Middle frontal gyrus (tissue), 1 donor: Measurements from ENCODE around the gene RALGAPB.
"Not testable (repeated sequence)": the region's sequence is repeated elsewhere in the genome, so short reads cannot be mapped to it uniquely, and the experiment has no call there.

Source experiments
- DNase-seq: peaks from one replicate; pipeline ENCODE4 v3.0.0-alpha.2; 2015; ENCODE audit warnings: low spot score; ENCODE audit errors: extremely low spot score

RALGAPB gene

DNA sequence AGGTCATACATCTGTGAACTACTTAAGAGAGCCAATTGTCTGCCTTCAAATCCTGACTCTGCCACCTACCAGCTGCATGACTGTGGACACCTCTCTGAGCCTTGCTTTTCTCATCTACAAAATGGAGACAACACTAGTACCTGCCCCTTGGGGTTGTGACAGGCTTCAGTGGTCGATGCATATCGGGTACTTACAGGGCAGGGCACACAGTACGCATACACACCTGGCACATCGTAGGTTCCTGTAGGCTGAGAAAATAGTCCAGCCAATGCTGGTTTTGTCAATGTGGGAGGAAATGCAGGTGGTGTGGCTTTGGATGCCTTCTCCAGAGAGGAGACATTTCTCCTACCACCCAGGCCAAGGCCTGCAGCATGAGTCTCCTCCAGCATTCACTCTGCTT lies 110.7 kb downstream of the RALGAPB start:
- DNase-seq: no peak

DNA sequence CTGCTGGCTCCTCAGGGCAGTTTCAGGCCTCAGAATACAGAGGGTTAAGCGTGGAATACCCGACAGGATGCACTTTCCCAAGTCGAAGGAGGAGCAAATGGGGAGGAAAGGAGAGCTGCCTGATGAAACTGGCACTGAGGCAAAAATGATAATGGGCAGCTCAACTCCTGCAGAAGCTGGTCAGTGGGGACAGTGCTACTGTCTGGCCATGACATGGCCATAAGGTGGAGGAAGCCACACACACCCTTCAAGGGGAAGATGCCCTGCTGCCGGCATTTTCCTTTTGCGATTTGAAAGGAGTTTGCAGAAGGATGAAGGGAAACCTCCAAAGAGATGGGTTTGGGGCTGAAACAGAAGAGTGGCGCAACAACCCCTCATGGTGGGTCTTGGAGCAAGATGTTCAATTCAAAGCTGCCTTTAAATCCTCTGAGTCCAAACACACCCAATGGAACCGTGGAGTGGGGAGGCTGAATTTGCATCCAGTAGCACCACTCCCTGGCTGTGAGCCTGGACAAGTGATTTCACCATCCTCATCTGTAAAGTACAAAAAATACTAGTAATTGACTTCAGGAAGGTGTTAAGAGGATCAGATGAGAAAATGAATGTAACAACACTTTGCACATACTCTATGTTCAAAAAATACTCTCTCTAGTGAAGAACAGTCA lies 111.6 kb downstream of the RALGAPB start:
- DNase-seq: no peak

DNA sequence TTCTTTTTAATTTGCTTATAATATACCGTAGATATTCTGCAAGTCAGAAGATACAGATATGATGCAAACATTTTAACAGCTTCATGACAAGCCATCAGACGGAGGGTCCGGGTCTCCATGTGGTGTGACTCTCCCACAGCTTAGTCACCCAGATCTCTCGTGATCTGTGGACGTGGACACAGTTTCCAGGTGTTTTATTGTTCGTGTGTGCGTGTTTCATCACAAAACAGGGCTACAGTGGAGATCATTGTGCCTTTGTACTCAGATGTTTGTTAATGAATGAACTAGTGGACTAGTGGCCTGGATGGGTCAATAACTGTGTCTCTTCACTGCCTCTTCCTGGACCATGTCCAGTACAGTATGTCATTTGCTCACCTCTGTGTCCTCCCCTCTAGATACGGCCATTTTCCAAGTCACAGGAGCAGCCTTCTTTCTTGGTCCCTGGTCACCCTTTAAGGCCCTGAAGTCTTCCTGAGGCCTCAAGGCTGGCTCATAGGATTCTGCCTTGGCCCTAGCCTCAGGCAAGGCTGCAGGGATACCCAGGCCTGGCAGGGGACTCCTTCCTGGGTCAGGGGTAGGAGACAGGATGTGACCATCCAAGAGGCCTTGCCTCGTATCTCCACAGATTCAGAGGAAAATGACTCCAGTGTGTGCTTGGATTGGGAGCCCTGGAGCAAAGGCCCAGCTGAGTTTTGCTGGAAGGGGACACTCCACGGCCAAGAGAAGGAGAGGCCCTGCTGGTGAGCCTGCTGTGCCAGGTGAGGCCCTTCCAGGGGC lies 112.9 kb downstream of the RALGAPB start:
- no peak for DNase-seq

DNA sequence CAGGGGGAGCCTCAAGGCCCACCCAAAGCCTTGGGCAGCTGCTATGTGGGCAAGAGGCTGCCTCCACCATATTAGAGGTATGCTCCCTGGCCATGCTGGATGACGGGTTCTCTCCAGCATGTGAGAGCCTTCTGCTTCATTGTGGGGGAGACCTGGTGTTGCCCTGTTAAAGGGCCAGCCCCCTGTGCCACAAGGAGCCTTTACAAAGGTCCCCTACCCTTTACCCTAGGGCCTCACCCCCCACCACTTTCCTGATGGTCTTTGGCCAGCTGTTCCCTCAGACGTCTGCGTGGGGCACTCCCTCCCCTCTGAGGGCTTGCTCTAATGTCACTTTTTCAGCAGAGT lies 113.5 kb downstream of the RALGAPB start:
- DNase-seq: no peak

DNA sequence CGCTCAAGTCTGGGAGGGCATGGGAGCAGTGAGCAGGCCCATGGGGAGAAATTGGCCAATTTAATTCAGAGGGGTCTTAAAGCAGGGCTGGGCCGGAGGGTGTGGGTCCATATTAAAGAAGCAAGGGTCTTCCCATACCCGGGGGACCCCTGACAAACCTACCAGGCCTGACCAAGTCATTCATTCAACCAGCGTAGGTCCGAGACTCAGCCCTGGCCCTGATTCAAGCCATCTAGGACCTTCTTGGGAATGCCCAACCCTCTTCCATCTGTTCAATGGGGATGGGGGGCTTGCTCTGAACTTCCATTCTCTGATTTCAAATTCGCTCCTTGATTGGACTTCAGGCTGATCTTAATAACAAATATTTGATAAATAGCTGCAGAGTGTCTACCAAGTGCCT lies 115.7 kb downstream of the RALGAPB start:
- no peak for DNase-seq

DNA sequence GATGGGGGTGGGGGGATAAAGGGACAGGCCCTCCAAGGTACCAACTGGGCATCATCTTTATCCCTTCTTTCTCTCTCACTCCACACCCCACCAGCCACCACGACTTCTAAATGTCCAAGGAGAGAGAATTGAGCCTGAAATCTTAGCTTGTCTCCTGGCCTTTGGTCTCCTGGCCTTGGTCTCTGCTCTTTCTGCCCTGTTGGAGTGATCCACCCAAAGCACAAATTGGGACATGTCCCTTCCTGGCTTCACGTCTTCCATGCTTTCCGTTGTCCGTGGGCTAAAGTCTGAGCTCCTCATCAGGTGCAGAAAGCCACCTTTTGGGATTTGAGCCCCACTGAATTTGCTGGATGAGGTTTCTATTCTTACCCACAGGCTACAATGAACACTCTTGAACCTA lies 116.7 kb downstream of the RALGAPB start:
- DNase-seq: no peak

DNA sequence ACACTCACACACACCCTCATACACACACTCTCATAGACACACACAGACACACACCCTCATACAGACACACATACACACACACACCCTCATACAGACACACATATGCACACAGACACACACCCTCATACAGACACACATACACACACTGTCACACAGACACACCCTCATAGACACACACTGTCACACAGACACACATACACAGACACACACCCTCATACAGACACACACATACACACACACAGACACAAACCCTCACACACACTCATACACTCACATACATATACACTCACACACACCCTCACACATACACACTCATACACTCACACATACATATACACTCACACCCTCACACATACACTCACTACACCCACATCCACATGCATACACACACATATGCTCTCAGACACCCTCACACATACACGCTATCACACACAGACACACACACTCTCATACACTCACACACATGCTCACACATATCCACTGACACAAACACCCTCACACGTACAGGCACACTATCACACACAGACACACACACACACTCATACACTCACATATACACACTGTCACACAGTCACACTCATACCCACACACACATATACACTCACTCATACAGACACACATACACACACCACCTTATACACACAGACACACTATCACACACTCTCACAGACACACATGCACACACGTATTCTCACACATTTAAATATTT lies 117.5 kb downstream of the RALGAPB start:
- DNase-seq: no peak

DNA sequence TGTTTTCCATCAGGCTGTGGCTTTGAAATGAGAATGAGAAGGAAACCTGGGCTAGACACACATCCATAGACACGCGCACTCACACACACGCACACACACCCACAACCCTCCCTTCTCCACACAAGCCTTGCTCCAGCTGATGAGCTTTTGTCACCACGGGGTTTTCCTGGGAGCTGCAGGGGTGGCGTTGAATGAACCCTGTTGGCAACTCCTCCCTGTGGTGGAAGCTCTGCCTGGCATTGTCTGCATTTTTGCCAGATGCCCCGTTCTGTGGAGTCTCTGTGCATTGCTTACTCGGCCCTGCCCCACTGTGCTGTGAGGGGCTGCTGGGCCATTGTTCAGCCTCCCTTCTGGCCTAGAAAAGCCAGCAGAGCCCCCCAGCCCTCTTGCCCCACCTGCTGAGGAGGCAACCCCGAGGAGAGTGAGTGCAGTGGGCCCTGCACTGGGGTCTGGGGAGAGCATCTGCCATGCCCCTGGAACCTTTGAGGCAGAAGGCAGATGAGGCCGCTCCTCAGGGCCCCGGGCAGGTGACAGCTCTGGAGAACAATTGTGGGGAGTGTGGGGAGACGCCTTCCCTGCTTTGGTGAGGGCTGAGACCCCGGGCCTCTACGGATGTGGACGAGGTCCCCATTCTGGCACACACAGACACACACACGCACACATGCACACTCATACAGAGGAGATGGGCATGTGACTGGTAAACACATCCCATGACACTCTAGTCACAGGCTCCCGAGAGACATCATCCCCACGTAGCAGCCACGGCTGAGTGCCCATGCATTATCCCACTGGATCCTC lies 118.2 kb downstream of the RALGAPB start:
- DNase-seq: no peak

DNA sequence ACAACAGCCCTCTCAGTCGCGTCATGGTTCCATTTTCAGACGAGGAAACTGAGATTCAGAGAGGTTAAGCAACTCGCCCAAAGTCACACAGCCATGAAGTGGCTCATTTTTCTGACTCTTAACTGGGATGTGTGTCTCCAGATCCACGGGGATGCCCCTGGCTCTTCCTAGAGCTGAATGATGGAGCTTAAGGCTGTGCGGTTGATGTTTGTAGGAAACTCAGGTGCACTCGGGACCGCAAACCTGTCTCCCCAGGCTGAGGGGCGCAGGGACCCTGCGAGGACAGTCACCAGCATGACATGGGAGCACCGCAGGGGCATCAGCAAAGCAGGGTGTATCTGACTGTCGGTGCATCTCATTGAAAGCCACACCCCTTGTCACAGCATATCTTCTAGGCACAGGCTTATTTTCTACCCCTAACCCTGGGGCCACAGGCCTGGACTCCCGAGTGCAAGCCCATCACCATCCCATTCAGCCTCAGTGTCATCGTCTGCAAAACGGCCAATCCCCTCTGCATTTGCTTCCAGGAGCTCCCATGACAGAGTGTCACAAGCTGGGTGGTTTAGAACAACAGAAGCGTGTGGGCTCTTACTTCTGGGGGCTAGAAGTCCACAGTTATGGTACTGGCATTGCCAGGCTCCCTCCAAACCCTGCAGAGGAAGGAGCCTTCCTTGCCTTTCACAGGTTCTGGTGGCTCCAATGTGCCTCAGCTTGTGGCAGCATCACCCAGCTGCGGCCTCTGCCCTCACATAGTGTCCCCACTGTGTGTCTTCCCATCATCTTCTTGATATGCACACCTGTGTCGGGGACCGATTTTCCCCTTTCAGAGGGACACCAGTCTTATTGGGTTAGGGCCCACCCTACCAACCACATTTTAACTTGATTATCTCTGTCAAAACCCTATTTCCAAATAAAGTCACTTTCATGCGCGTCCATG lies 119.1 kb downstream of the RALGAPB start:
- no peak for DNase-seq

DNA sequence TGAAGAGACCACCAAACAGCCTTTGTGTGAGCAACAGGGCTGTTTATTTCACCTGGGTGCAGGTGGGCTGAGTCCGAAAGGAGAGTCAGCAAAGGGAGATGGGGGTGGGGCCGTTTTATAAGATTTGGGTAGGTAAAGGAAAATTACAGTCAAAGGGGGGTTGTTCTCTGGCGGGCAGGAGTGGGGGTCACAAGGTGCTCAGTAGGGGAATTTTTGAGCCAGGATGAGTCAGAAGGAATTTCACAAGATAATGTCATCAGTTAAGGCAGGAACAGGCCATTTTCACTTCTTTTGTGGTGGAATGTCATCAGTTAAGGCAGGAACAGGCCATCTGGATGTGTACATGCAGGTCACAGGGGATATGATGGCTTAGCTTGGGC lies 119.8 kb downstream of the RALGAPB start:
- not testable (repeated sequence) for DNase-seq

DNA sequence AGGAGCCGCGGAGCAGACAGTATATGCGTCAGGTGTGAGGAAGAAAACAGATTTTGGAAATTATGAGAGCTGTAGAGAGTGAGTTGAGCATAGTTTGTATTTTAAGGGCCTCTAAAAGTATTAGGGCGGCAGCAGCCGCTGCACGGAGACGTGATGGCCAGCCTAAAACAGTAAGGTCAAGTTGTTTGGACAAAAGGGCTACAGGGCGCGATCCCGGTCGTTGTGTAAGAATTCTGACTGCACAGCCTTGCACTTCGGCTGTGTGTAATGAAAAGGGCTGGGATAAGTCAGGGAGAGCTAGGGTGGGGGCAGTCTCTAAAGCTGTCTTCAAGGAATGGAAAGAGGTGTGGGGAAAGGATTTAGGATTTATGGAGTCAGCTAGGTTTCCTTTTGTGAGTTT lies 121.6 kb downstream of the RALGAPB start:
- DNase-seq: not testable (repeated sequence)

DNA sequence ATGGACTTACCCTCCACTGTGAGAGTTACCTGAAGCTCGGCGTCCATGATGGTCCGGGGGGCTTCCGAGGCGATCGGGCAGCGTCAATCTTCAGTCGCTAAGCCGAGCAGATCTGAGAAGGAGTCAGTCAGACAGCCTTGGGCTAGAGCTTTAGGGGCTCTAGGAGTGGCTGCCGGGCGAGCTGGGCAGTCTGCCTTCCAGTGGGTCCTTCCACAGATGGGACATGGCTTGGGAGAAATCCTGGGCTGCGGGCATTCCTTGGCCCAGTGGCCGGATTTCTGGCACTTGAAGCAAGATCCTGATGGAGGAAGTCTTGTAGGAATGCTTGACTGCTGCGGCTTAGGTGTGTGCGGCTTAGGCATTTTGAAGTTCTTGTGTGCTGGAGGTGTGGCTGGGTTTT lies 123.2 kb downstream of the RALGAPB start:
- DNase-seq: not testable (repeated sequence)

DNA sequence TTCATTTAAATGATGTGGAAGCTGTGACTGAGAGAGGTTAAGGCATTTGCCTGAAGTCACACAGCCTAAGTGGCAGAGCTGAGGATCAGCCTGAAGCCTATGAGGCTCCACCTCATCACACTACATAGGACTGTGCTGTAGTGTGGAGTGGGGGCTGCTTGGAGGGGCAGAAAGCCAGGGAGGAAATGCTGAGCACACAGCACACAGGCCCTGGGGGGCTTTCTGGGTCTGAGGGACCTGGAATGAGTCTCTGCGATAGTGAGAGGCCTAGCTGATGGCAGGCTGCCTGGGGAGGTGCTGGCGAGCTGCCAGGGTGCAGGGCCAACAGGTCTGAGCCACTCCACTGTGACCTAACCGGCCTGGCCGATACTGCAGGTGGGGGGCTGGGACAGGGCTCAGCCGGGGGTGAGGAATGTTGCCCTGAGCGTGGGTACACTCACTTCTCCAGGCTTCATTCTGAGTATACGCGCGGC lies 126.8 kb downstream of the RALGAPB start:
- DNase-seq: no peak

DNA sequence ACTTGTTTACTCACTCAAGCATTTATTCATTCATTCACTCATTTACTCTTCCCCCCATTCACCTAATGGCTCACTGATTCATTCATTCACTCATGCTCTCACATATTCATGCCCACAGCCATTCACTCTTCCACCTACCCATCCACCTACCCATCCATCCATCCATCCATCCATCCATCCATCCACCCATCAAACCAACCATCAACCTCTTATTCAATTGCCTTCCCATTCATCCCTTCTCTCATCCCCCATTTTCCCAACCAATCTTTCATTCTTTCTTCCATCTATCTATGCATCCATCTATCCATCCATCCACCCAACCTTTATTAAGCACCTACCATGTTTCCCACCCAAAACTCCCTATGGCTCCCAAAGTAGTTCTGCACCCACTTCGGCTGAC lies 127.4 kb downstream of the RALGAPB start:
- no peak for DNase-seq

DNA sequence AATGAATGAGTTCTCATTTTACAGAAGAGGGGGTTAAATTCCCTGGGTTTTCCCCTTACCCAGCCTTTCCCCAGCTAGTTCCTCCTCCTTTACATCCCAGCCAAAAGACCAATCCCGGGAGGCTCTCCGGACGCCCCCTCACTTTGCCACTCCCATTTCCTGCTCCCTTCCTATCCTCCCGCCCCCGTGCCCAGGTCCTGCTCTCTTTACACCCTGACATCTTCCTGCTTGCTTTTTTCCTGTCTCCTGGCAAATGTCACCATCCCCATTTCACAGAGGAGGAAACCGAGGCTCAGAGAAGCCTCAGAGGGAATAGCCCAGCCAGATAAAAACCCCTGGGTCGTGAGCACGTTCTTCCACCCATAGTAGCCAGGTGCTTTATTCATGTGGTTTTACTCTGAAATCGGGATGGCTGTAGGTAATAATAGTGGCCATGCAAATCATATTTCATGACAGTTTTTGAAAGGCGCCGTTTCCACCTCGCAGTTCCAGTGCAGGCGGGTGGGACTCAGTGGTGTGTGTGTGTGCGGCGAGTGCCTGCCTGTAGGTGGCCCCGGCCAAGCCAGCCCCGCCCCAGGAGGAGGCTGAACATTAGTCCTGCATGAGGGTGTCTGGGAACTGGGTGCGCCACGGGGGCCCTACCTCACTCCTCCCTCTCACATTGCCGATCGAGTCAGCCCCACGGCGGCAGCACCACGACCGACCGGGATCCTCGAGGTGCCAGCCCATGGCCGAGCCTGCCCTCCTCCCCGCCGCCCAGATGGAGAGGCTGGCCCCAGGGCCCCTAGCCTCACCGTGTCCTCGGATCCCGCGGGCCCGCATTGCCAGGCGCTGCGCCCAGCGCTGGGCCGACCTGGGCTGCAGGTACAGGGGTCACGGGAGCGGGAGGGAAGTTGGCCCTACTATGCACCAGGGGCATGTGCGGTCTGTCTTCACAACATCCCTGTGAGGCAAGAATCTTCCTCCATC lies 128.9 kb downstream of the RALGAPB start, which contains the start of gene ARHGAP40:
Gene ARHGAP40 (plus strand): TSS at position 594 of the 969 bp plus-strand sequence.
- DNase-seq: no peak

DNA sequence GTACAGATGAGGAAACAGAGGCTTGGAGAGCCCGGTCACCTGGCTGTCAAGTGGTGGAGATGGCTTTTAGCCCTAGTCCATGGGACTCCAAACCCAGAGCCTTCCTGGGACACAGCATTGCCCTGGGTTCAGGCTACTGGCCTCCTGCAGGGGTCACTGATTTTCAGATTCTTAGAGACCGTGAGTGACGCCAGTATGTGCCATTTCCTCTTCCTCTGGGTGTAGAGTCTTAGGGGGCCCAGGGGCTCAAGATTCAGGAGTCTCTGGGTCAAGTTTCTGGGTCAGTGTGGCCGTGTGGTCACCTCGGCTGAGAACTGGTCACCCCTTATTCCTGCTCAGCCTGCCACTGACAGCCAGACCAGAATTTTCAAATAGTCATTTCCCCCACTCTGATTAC lies 129.5 kb downstream of the RALGAPB start:
- DNase-seq: no peak

DNA sequence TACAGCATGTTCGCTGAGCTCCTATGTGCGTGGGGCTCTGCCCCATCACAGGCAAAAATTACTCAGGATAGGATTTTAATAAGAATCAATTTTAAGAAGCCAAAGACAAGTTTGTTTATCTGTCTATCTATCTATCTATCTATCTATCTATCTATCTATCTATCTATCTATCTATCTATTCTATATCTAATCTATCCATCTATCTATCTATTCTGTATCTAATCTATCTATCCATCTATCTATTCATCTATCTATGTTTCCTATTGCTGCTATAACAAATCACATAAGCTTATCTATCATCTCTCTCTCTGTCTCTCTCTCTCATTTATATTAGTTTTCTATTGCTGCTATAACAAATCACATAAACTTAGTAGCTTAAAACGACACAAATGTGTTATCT lies 130.6 kb downstream of the RALGAPB start:
- no peak for DNase-seq

DNA sequence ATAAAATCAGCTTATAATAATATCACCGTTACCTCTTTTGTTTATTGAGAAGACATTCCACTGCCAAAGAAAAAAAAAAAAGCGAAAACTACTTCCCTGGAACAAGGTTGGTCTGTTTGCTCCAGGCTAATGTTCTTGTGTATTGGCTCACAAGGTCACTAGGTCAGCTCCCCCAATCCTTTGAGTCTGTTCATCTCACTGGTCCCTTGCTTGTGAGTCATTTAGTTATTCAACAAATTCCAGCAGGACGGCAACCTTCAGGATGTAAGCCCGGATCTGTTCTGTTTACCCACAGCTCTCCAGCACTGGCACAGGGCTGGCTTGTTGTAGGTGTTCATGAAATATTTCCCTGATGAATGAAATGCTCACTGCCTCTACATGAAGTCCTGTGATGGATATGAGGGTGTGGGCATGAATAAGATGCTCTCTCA lies 132.2 kb downstream of the RALGAPB start:
- no peak for DNase-seq

DNA sequence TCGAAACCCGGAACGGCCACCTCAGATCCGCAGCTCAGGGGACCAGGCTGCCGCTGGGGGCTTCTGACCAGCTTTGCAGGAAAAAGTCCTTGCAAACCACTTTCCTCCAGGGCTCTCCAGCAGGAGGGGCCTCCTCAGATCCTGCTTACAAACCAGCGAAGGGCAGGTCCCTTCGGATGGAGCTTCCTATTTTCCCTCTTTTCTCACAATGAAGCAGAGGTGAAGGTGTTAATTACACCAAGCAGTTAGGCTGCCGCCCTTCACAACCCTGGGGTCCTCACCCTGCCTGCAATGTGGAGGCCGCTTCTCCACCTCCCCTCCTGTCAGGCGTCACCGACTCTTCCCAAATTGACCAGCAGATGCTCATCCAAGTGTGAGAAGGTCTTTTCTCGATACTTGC lies 134.7 kb downstream of the RALGAPB start:
- no peak for DNase-seq
